ENCODE results near the gene PCK1.

PCK1 gene

GRCh38 chr20:57536771-57537724 is 23.9 kb upstream of the PCK1 start:
- no peak for DNase-seq

- DNase-seq: no peak
Measured at GRCh38 chr20:57537822-57538221, 23.1 kb upstream of the PCK1 start.

GRCh38 chr20:57539889-57540288 is 21.0 kb upstream of the PCK1 start:
- no peak for DNase-seq

- no peak for DNase-seq
Measured at GRCh38 chr20:57540890-57541580, 19.9 kb upstream of the PCK1 start.

GRCh38 chr20:57543754-57544153 is 17.2 kb upstream of the PCK1 start:
- DNase-seq: no peak

- no peak for DNase-seq
Measured at GRCh38 chr20:57544838-57545564, 15.9 kb upstream of the PCK1 start.

GRCh38 chr20:57545927-57546662 is 14.8 kb upstream of the PCK1 start:
- no peak for DNase-seq

GRCh38 chr20:57546956-57547649 is 13.8 kb upstream of the PCK1 start:
- no peak for DNase-seq

- DNase-seq: no peak
Measured at GRCh38 chr20:57548177-57549058, 12.5 kb upstream of the PCK1 start.

- no peak for DNase-seq
Measured at GRCh38 chr20:57552471-57552870, 8.4 kb upstream of the PCK1 start.

GRCh38 chr20:57553376-57554018 is 7.4 kb upstream of the PCK1 start:
- DNase-seq: no peak

- no peak for DNase-seq
Measured at GRCh38 chr20:57555457-57556184, 5.3 kb upstream of the PCK1 start.

GRCh38 chr20:57556980-57557274 is 4.0 kb upstream of the PCK1 start:
- no peak for DNase-seq

- no peak for DNase-seq
Measured at GRCh38 chr20:57557926-57558613, 2.8 kb upstream of the PCK1 start.

GRCh38 chr20:57558614-57559288 is 2.2 kb upstream of the PCK1 start:
- no peak for DNase-seq

- no peak for DNase-seq
Measured at GRCh38 chr20:57559289-57559634, 1.6 kb upstream of the PCK1 start.

GRCh38 chr20:57559658-57560553 is 1.0 kb upstream of the PCK1 start:
- DNase-seq: no peak
